ENCODE data around the gene FNDC8. TPM values are rescaled to one million over a fixed set of nuclear protein-coding genes. Genes with fewer than 3 reads are reported as not detected.

FNDC8 gene
- total and polyA plus RNA-seq, 9 of the 15 experiments (the other 6 are each of a cell fraction or from before 2014, with no cell fraction given) = 0.04 TPM; not detected in 8

DNA sequence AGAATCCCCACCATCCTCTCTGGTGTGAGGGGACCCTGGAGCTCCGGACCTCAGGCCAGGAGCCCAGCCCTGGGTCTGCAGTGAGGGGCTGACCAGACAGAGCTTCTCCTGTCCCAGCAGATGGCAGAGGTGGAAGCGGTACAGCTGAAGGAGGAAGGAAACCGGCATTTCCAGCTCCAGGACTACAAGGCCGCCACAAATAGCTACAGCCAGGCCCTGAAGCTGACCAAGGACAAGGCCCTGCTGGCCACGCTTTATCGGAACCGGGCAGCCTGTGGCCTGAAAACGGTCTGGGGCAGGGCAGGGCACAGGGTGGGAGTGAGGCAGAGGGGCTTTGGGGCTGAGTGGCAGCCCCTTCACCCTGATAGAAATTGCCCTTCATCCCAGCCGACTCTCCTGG is 26.7 kb downstream of the FNDC8 start:
- no peak overlapping the region for H3K4me2 ChIP-seq (ENCODE audit: insufficient read depth, low read length)
- no peak overlapping the region for H2AFZ ChIP-seq (ENCODE audit: low read depth, low read length)
- POLR2A ChIA-PET = interaction anchor here (0.6 to 1.1 kb wide), 3 partner anchors 8 to 18 kb away, joined by 3 read pairs; no protein-coding TSS in a partner anchor
- H3K4me3 ChIP-seq = no peak overlapping the region
- peak overlapping the region in 1 of 2 experiments; percentile 69; a peak in 2 of 4 replicates for H3K9ac ChIP-seq (ENCODE audit: insufficient read depth in 1 of 2, low read depth in 2 of 2, low read length in 2 of 2)
- peaks cover 35 to 44% of the 10 kb centered on the region in 2 experiments for H3K27me3 ChIP-seq (ENCODE audit: control insufficient read depth in 2 of 2, insufficient read depth in 2 of 2, low read length in 2 of 2)
- H3K36me3 ChIP-seq (ENCODE audit: control insufficient read depth, insufficient read depth, low read length) = no peaks in the 10 kb centered on the region
- in situ Hi-C loops (cut with MboI) = loop anchor here (10.0 kb wide), 1 partner anchor 597 kb away; no protein-coding TSS in a partner anchor
- ATAC-seq = no peak
- TF ChIP-seq HLTF (IDR thresholded peaks at IDR 0.05) (no peak), SRSF3 (IDR thresholded peaks at IDR 0.05; ENCODE audit: insufficient read depth, low read length) (no peak)
- H4K20me1 ChIP-seq (replicated peaks; ENCODE audit: control insufficient read depth, insufficient read depth, low read length) = 0 out of 2 replicates have a peak, but pooled peaks cover 7% of the 10 kb centered on the region
- no peak overlapping the region for H3K27ac ChIP-seq (ENCODE audit: extremely low read depth, low read depth, low read length)
- 9% methylated on average over 7 of the region's 9 CpGs for WGBS (ENCODE audit: insufficient coverage, low coverage, missing lambda C conversion rate)
- CTCF ChIA-PET (ENCODE audit: low intra/inter-chr PET ratio) = no interaction called here
- H3K4me1 ChIP-seq (replicated peaks in 1 of 2; ENCODE audit: control insufficient read depth in 2 of 2, insufficient read depth in 2 of 2, low read length in 2 of 2) = no peaks in the 10 kb centered on the region; a peak in 2 of 5 replicates
- no peaks in the 10 kb centered on the region for H3K9me1 ChIP-seq (ENCODE audit: control insufficient read depth, insufficient read depth, low read length)
- BruUV-seq (replicated peaks) = no TSS peak
- intact Hi-C loops (cut with micrococcal nuclease) = loop anchor here (10.0 kb wide), 1 partner anchor 387 kb away; the partner anchor contains the start of gene SLFN12L
- no peaks in the 10 kb centered on the region for H3K9me3 ChIP-seq (replicated peaks; ENCODE audit: control insufficient read depth, insufficient read depth, low read depth, low read length)
- DNase-seq (ENCODE audit: extremely low read depth in 1 of 4, low spot score in 3 of 4) = peak in 1 of 4 experiments; percentile 2
- FAIRE-seq = no peak
- H3K79me2 ChIP-seq (ENCODE audit: control insufficient read depth, insufficient read depth, low read length) = no peaks in the 10 kb centered on the region

GRCh38 chr17:35149941-35150340 is 28.5 kb downstream of the FNDC8 start:
- Histone ChIP-seq H3K4me1 (replicated peaks in 1 of 2; ENCODE audit: control insufficient read depth in 2 of 2, insufficient read depth in 2 of 2, low read length in 2 of 2) (no peaks in the 10 kb centered on the region), H2AFZ (ENCODE audit: low read depth, low read length) (no peak overlapping the region), H3K4me3 (no peak overlapping the region), H3K4me2 (ENCODE audit: insufficient read depth, low read length) (no peak overlapping the region), H3K27ac (ENCODE audit: extremely low read depth, low read depth, low read length) (no peak overlapping the region), H3K9me1 (ENCODE audit: control insufficient read depth, insufficient read depth, low read length) (no peaks in the 10 kb centered on the region), H3K27me3 (ENCODE audit: control insufficient read depth in 2 of 2, insufficient read depth in 2 of 2, low read length in 2 of 2) (peaks cover 45 to 56% of the 10 kb centered on the region in 2 experiments), H3K9ac (ENCODE audit: insufficient read depth in 1 of 2, low read depth in 2 of 2, low read length in 2 of 2) (no peak overlapping the region), H3K79me2 (ENCODE audit: control insufficient read depth, insufficient read depth, low read length) (no peaks in the 10 kb centered on the region), H4K20me1 (replicated peaks; ENCODE audit: control insufficient read depth, insufficient read depth, low read length) (0 out of 2 replicates have a peak, but pooled peaks cover 7% of the 10 kb centered on the region), H3K9me3 (replicated peaks; ENCODE audit: control insufficient read depth, insufficient read depth, low read depth, low read length) (no peaks in the 10 kb centered on the region), H3K36me3 (ENCODE audit: control insufficient read depth, insufficient read depth, low read length) (no peaks in the 10 kb centered on the region)
- DNase-seq (ENCODE audit: extremely low read depth in 1 of 4, low spot score in 3 of 4) (no peak), ATAC-seq (no peak), FAIRE-seq (no peak)
- ChIA-PET CTCF (ENCODE audit: low intra/inter-chr PET ratio) (no interaction called here), POLR2A (interaction anchor here (0.8 kb wide), 1 partner anchor 8 kb away, joined by 3 read pairs; no protein-coding TSS in a partner anchor)
- WGBS (ENCODE audit: insufficient coverage, low coverage, missing lambda C conversion rate) = 2% methylated on average over 11 of the region's 11 CpGs
- in situ Hi-C loops (cut with MboI) = loop anchor here (10.0 kb wide), 1 partner anchor 595 kb away; no protein-coding TSS in a partner anchor
- TF ChIP-seq TAL1 (IDR thresholded peaks at IDR 0.05) (no peak), NR3C1 (CRISPR knock-in tag; IDR thresholded peaks at IDR 0.05) (no peak), XRCC3 (IDR thresholded peaks at IDR 0.05) (no peak), ZNF24 (IDR thresholded peaks at IDR 0.05) (no peak), TRIM28 (IDR thresholded peaks at IDR 0.05) (no peak), ZBTB7A (IDR thresholded peaks at IDR 0.05; ENCODE audit: borderline replicate concordance, control insufficient read depth, low read depth, low read length) (no peak), ZNF384 (IDR thresholded peaks at IDR 0.05; ENCODE audit: low read depth, low read length) (no peak)
- TF ChIP-seq, protein P1, sequence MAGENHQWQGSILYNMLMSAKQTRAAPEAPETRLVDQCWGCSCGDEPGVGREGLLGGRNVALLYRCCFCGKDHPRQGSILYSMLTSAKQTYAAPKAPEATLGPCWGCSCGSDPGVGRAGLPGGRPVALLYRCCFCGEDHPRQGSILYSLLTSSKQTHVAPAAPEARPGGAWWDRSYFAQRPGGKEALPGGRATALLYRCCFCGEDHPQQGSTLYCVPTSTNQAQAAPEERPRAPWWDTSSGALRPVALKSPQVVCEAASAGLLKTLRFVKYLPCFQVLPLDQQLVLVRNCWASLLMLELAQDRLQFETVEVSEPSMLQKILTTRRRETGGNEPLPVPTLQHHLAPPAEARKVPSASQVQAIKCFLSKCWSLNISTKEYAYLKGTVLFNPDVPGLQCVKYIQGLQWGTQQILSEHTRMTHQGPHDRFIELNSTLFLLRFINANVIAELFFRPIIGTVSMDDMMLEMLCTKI (IDR thresholded peaks at IDR 0.05; ENCODE audit: partially characterized antibody) = no peak
- intact Hi-C loops (cut with micrococcal nuclease) = loop anchor here (10.0 kb wide), 1 partner anchor 385 kb away; the partner anchor contains the start of gene SLFN12L
- no TSS peak for BruUV-seq (replicated peaks)
